ENCODE data around the gene MAST4.

MAST4 gene

DNA sequence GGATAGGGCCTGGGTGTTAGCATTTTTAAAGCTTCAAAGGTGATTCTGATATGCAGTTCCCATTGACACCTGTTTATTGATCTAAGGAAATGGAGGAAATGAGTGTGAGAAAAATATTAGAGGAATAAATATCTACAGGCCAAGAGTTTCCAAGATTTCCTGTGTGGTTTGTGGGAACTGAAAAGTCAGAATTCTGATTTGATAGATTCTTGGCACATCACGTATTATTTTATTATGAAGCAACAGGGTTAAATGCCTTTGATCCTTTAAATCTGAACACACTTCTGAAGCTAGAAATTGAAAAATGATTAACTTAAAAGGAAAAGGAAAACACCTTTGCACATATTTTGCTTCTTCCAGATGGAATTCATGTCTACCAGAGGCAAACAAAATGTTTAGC, 486.7 kb downstream of the MAST4 start:
- Histone ChIP-seq H3K4me3 (ENCODE audit: low read length) (no peak overlapping the region), H2AFZ (ENCODE audit: low read depth, low read length) (no peak overlapping the region), H3K9ac (ENCODE audit: low read length) (no peak overlapping the region), H3K79me2 (ENCODE audit: low read length) (no peaks in the 10 kb centered on the region), H3K4me2 (ENCODE audit: low read length) (no peak overlapping the region), H3K36me3 (replicated peaks; ENCODE audit: low read depth, low read length) (no peaks in the 10 kb centered on the region), H3K9me3 (ENCODE audit: insufficient read depth, low read length) (no peaks in the 10 kb centered on the region), H3K27ac (ENCODE audit: low read length) (no peak overlapping the region), H4K20me1 (ENCODE audit: insufficient read depth, low read length) (no peaks in the 10 kb centered on the region), H3K27me3 (ENCODE audit: low read depth, low read length) (no peaks in the 10 kb centered on the region), H3K4me1 (ENCODE audit: low read length) (peaks cover 4% of the 10 kb centered on the region)
- TF ChIP-seq, protein P1, sequence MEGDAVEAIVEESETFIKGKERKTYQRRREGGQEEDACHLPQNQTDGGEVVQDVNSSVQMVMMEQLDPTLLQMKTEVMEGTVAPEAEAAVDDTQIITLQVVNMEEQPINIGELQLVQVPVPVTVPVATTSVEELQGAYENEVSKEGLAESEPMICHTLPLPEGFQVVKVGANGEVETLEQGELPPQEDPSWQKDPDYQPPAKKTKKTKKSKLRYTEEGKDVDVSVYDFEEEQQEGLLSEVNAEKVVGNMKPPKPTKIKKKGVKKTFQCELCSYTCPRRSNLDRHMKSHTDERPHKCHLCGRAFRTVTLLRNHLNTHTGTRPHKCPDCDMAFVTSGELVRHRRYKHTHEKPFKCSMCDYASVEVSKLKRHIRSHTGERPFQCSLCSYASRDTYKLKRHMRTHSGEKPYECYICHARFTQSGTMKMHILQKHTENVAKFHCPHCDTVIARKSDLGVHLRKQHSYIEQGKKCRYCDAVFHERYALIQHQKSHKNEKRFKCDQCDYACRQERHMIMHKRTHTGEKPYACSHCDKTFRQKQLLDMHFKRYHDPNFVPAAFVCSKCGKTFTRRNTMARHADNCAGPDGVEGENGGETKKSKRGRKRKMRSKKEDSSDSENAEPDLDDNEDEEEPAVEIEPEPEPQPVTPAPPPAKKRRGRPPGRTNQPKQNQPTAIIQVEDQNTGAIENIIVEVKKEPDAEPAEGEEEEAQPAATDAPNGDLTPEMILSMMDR (IDR thresholded peaks at IDR 0.05; ENCODE audit: low read depth, low read length), result no peak
- TF ChIP-seq EZH2phosphoT487 (IDR thresholded peaks at IDR 0.05; ENCODE audit: low read depth), result no peak

DNA sequence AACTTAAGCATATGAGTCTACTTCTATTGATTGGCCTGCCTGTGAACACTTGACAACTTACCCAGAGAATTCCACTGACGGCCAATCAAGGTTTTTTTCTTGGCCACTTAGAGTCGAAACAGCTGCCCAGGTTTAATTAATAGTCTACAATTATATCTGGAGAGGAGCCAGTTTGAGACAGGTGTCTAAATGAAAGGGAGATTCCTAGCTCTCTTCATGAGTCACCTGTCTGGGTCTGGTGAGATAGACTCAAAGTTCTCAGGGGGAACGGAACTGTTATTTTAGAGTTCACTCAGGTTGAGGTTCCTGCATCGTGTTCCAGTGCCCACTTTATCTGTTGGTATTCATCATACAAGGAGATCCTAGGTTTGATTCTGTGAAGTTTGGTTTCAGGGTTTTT, 489.4 kb downstream of the MAST4 start:
- TF ChIP-seq, protein P1 (IDR thresholded peaks at IDR 0.05; ENCODE audit: low read depth, low read length), result no peak
- TF ChIP-seq EZH2phosphoT487 (IDR thresholded peaks at IDR 0.05; ENCODE audit: low read depth), result no peak
- Histone ChIP-seq H2AFZ (ENCODE audit: low read depth, low read length) (no peak overlapping the region), H3K79me2 (ENCODE audit: low read length) (no peaks in the 10 kb centered on the region), H4K20me1 (ENCODE audit: insufficient read depth, low read length) (no peaks in the 10 kb centered on the region), H3K36me3 (replicated peaks; ENCODE audit: low read depth, low read length) (no peaks in the 10 kb centered on the region), H3K4me3 (ENCODE audit: low read length) (no peak overlapping the region), H3K4me1 (ENCODE audit: low read length) (peaks cover 4% of the 10 kb centered on the region), H3K27ac (ENCODE audit: low read length) (no peak overlapping the region), H3K9ac (ENCODE audit: low read length) (no peak overlapping the region), H3K4me2 (ENCODE audit: low read length) (no peak overlapping the region), H3K27me3 (ENCODE audit: low read depth, low read length) (no peaks in the 10 kb centered on the region), H3K9me3 (ENCODE audit: insufficient read depth, low read length) (no peaks in the 10 kb centered on the region)

DNA sequence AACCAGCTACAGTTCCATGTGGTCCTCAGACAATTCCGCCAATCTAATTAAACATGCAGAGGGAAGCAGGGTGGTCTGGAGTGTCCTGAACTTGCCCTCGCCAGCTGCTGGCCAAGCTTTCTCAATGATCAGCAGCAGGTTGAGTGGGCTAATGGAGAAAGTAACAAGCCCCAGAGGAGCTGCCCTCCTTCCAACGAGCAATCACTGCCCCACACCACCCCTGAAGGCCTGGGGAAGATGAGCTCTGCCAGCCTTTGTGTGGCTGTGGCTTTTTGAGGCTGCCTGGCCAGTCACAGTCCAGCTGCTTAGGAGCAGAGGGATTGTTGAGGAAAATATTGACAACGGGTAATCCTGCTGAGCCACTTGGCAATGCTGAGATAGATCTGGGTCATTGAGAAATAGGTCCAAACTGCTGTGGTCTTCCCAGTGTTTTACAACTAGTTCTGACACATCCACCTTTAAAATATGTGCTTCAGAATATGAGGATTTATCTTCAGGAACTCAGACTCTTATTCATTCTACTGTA, 493.1 kb downstream of the MAST4 start:
- TF ChIP-seq EZH2phosphoT487 (IDR thresholded peaks at IDR 0.05; ENCODE audit: low read depth), result no peak
- TF ChIP-seq, protein P1 (IDR thresholded peaks at IDR 0.05; ENCODE audit: low read depth, low read length), result no peak
- no peak overlapping the region for H3K4me3 ChIP-seq (ENCODE audit: low read length)
- no peaks in the 10 kb centered on the region for H3K4me1 ChIP-seq (ENCODE audit: low read length)
- H2AFZ ChIP-seq (ENCODE audit: low read depth, low read length), result no peak overlapping the region
- H3K9me3 ChIP-seq (ENCODE audit: insufficient read depth, low read length), result no peaks in the 10 kb centered on the region
- no peak overlapping the region for H3K9ac ChIP-seq (ENCODE audit: low read length)
- H3K36me3 ChIP-seq (replicated peaks; ENCODE audit: low read depth, low read length), result no peaks in the 10 kb centered on the region
- no peak overlapping the region for H3K27ac ChIP-seq (ENCODE audit: low read length)
- H3K79me2 ChIP-seq (ENCODE audit: low read length), result no peaks in the 10 kb centered on the region
- H3K4me2 ChIP-seq (ENCODE audit: low read length), result no peak overlapping the region
- H3K27me3 ChIP-seq (ENCODE audit: low read depth, low read length), result no peaks in the 10 kb centered on the region
- no peaks in the 10 kb centered on the region for H4K20me1 ChIP-seq (ENCODE audit: insufficient read depth, low read length)

DNA sequence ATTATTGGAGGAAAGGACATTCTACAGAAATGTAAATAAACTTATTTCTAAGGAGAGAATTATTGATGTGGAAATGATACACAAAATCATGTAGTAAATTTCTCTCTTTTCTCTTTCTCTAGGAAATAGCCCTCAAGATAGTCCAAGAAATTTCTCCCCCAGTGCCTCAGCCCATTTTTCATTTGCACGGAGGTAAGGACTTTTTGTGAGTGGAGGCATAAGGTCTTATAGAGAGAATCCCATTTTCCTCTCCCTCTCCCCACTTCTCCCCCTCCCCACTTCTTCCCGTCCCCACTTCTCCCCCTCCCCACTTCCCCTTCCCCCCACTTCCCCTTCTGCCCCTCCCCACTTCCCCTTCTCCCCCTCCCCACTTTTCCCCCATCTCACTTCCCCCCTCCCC, 493.8 kb downstream of the MAST4 start:
- Histone ChIP-seq H3K27ac (ENCODE audit: low read length) (no peak overlapping the region), H3K4me1 (ENCODE audit: low read length) (no peaks in the 10 kb centered on the region), H3K4me2 (ENCODE audit: low read length) (no peak overlapping the region), H3K79me2 (ENCODE audit: low read length) (no peaks in the 10 kb centered on the region), H3K36me3 (replicated peaks; ENCODE audit: low read depth, low read length) (no peaks in the 10 kb centered on the region), H3K27me3 (ENCODE audit: low read depth, low read length) (no peaks in the 10 kb centered on the region), H3K9me3 (ENCODE audit: insufficient read depth, low read length) (no peaks in the 10 kb centered on the region), H4K20me1 (ENCODE audit: insufficient read depth, low read length) (no peaks in the 10 kb centered on the region), H3K4me3 (ENCODE audit: low read length) (no peak overlapping the region), H2AFZ (ENCODE audit: low read depth, low read length) (no peak overlapping the region), H3K9ac (ENCODE audit: low read length) (no peak overlapping the region)
- TF ChIP-seq EZH2phosphoT487 (IDR thresholded peaks at IDR 0.05; ENCODE audit: low read depth), result no peak
- TF ChIP-seq, protein P1 (IDR thresholded peaks at IDR 0.05; ENCODE audit: low read depth, low read length), result no peak

All from OCI-LY3 (cell line).